Pancreas (tissue), 10 donors: ENCODE measurements around the gene KRT39. TPM values are rescaled to one million over a fixed set of nuclear protein-coding genes. Genes with fewer than 3 reads are reported as not detected.

Experiments used
- ATAC-seq, 4 donors: fragments of 200-7000 bp; cut with Tn5 transposase; one replicate each; pipeline versions ENCODE4 v1.8.0 to v1.9.1; 2020; ENCODE audit warnings: mild to moderate bottlenecking in 4 of 4, moderate library complexity in 4 of 4
- DNase-seq, 6 donors: peaks; one replicate each; pipeline ENCODE4 v3.0.0-alpha.2; 2020
- FAIRE-seq: peaks from 2 replicates; lab custom pipeline; 2012; peaks lifted over from hg19 to GRCh38; lab: Jason Lieb, UNC
- H3K27ac ChIP-seq, 4 donors: fragments of 200-600 bp; sonication (generic); 1 replicate in 3 of 4; 2 replicates in 1 of 4; pipeline versions ENCODE4 v1.5.0 to v1.8.0; 2020
- H3K27me3 ChIP-seq, 4 donors: fragments of 200-600 bp; one replicate each; pipeline ENCODE4 v1.8.0; 2021
- H3K36me3 ChIP-seq, 3 donors: fragments of 200-600 bp; sonication (generic) in 1 of 3; one replicate each; pipeline versions ENCODE4 v1.5.0 to v1.8.0; 2020 to 2021
- H3K4me1 ChIP-seq, 3 donors: fragments of 200-600 bp; one replicate each; pipeline ENCODE4 v1.8.0; 2021
- H3K4me3 ChIP-seq, 4 donors: fragments of 200-600 bp; sonication (generic) in 2 of 4; one replicate each; pipeline versions ENCODE4 v1.5.0 to v1.8.0; 2020 to 2021
- H3K9me3 ChIP-seq, 4 donors: fragments of 200-600 bp; one replicate each; pipeline ENCODE4 v1.8.0; 2021
- WGBS, 2 donors: extraction: QIAGEN DNeasy Blood & Tissue Kit; methylation state at CpG; one replicate each; pipeline ENCODE4 v1.1.7; 2013; 5-methylcytosine and 5-hydroxymethylcytosine counted together
- intact Hi-C, 3 donors: fragments of 100-400 bp; cut with DNase I; formaldehyde crosslinking; loops; one replicate each; pipeline versions ENCODE4 v1.11.1 to v1.14.2; 2022
- polyA plus RNA-seq, 2 donors: library from polyadenylated mRNA; stranded (reverse); fragments of 200-250 nt; gene quantifications; one replicate each; pipeline ENCODE4 v1.2.3, GENCODE V29; 2013
- total RNA-seq, 6 donors: library from RNA; stranded (reverse); fragmentation: NEBNext Ultra II Directional in 4 of 6; extraction: Animal tissue kit (Norgen Biotek cat#: 25700) in 4 of 6; gene quantifications; one replicate each; pipeline versions ENCODE4 v1.2.1 to v1.2.4, GENCODE V29; 2021 to 2023
- TF ChIP-seq, protein P1 (sequence below), 4 donors: fragments of 200-600 bp; sonication (generic) in 3 of 4; IDR thresholded peaks; one replicate each; pipeline versions ENCODE4 v1.5.0 to v1.8.0; 2021; ENCODE audit warnings: antibody characterized with exemption in 4 of 4
- donor health status: healthy with polysubstance abuse.
- donor health status: DM: no; HTN: no; CAD: no; lungs with moderate emphysema.
- donor health status: DM: no; HTN: no; CAD: no.
- donor health status: control.
- donor health status: control.
- donor health status: Bipolar disorder and iron deficiency.
- donor health status: DM: yes; HTN: yes; CAD: no.
- donor health status: DM: no; HTN: no; CAD: no.
- donor health status: DM: no; HTN: no; CAD: no.
- donor health status: DM: yes; HTN: yes; CAD: no.

Gene KRT39
- total and polyA plus RNA-seq, 8 donors: not detected

- ATAC-seq: no peak
- Histone ChIP-seq H3K4me1 (peaks cover 0 to 1% (median 0%) of the 10 kb centered on the region in 3 donors), H3K27ac (no peak overlapping the region), H3K9me3 (no peaks in the 10 kb centered on the region), H3K4me3 (no peak overlapping the region), H3K27me3 (peaks cover 0 to 6% (median 0%) of the 10 kb centered on the region in 4 donors), H3K36me3 (no peaks in the 10 kb centered on the region)
- no peak for FAIRE-seq
- TF ChIP-seq, protein P1, sequence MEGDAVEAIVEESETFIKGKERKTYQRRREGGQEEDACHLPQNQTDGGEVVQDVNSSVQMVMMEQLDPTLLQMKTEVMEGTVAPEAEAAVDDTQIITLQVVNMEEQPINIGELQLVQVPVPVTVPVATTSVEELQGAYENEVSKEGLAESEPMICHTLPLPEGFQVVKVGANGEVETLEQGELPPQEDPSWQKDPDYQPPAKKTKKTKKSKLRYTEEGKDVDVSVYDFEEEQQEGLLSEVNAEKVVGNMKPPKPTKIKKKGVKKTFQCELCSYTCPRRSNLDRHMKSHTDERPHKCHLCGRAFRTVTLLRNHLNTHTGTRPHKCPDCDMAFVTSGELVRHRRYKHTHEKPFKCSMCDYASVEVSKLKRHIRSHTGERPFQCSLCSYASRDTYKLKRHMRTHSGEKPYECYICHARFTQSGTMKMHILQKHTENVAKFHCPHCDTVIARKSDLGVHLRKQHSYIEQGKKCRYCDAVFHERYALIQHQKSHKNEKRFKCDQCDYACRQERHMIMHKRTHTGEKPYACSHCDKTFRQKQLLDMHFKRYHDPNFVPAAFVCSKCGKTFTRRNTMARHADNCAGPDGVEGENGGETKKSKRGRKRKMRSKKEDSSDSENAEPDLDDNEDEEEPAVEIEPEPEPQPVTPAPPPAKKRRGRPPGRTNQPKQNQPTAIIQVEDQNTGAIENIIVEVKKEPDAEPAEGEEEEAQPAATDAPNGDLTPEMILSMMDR (IDR thresholded peaks at IDR 0.05): no peak
- 55 to 66% methylated on average over 3 of the region's 3 CpGs for WGBS, 2 donors
- intact Hi-C loops: no loop called here
- no peak for DNase-seq
Measured at GRCh38 chr17:40910441-40910841, 56.3 kb downstream of the KRT39 start.

- ATAC-seq (peak in 2 of 4 donors; percentile 28 to 29), FAIRE-seq (no peak), DNase-seq (no peak)
- intact Hi-C loops: loop anchor here in 2 of 3 donors (5.0 to 10.0 kb wide), 4 partner anchors 418 to 755 kb away; partner anchors contain the start of gene KRT19 (in 1 of the 2)
- peaks cover 0 to 6% (median 0%) of the 10 kb centered on the region in 4 donors for H3K27me3 ChIP-seq
- no peaks in the 10 kb centered on the region for H3K4me1 ChIP-seq
- 30 to 38% methylated on average over 4 of the region's 4 CpGs for WGBS, 2 donors
- peak overlapping the region in 1 of 4 donors; percentile 12 for H3K27ac ChIP-seq
- H3K36me3 ChIP-seq: no peaks in the 10 kb centered on the region
- H3K9me3 ChIP-seq: no peaks in the 10 kb centered on the region
- TF ChIP-seq, protein P1 (IDR thresholded peaks at IDR 0.05): no peak
- H3K4me3 ChIP-seq: no peak overlapping the region
Measured at GRCh38 chr17:40909755-40910154, 57.0 kb downstream of the KRT39 start.

DNA sequence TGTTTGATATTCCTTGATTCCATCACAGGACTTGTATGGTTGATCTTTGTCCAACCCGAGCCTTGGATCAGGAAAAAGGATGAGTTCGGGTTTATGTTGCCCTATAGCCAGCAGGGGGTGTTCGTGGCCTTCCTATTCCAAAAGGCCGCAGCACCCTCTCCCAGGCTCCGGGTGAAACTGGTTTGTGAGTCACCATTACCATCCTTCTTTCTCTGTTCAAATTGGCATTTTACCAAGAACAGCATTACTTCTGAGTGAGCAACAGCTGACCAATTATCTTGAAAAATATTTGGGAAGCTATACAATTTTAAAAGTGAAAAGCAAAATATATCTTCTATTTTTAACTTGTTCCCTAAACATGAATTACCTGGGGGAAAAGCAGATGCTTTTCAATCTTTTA is 57.4 kb downstream of the KRT39 start:
- 0% methylated on average over 5 of the region's 5 CpGs for WGBS, 2 donors
- intact Hi-C loops: loop anchor here in 2 of 3 donors (5.0 to 10.0 kb wide), 4 partner anchors 418 to 755 kb away; partner anchors contain the start of gene KRT19 (in 1 of the 2)
- TF ChIP-seq, protein P1 (IDR thresholded peaks at IDR 0.05): peak; percentile 11 to 64 (median 57)

More for the DNA sequence above, 57.4 kb downstream of the KRT39 start:
- DNase-seq (peak; percentile 58 to 84 (median 65)), FAIRE-seq (peak; percentile 95), ATAC-seq (peak; percentile 88 to 99 (median 99))
- H3K9me3 ChIP-seq: no peaks in the 10 kb centered on the region
- H3K27ac ChIP-seq: peak overlapping the region in 1 of 4 donors; percentile 12
- no peak overlapping the region for H3K4me3 ChIP-seq
- no peaks in the 10 kb centered on the region for H3K4me1 ChIP-seq
- no peaks in the 10 kb centered on the region for H3K36me3 ChIP-seq
- peaks cover 0 to 6% (median 0%) of the 10 kb centered on the region in 4 donors for H3K27me3 ChIP-seq

Other genes with a start within 250 kb of the KRT39 start
Only the 30 nearest of the 33 such genes appear.
- gene KRT26, start 194.7 kb downstream of the KRT39 start, total RNA-seq: not detected
- gene KRT26, start 194.7 kb downstream of the KRT39 start, polyA plus RNA-seq: not detected
- not detected for gene KRT27, start 184.4 kb downstream of the KRT39 start, total RNA-seq
- not detected for gene KRT27, start 184.4 kb downstream of the KRT39 start, polyA plus RNA-seq
- gene KRT28, start 167.0 kb downstream of the KRT39 start, total RNA-seq: not detected
- not detected for gene KRT28, start 167.0 kb downstream of the KRT39 start, polyA plus RNA-seq
- 10 to 100 TPM; 13.9 to 25.5 (median 19.6) TPM for gene KRT10, start 144.3 kb downstream of the KRT39 start, total RNA-seq
- gene KRT10, start 144.3 kb downstream of the KRT39 start, polyA plus RNA-seq: 10 to 100 TPM; 29.2 to 31.0 TPM
- gene KRT12, start 99.7 kb downstream of the KRT39 start, total RNA-seq: not detected
- not detected for gene KRT12, start 99.7 kb downstream of the KRT39 start, polyA plus RNA-seq
- gene KRT20, start 81.7 kb downstream of the KRT39 start, total RNA-seq: under 1 TPM in 1 of 6 donors, not detected in 5; 0.63 TPM
- under 1 TPM in 1 of 2 donors, not detected in 1; 0.46 TPM for gene KRT20, start 81.7 kb downstream of the KRT39 start, polyA plus RNA-seq
- gene KRT23, start 29.3 kb downstream of the KRT39 start, total RNA-seq: 10 to 100 TPM in 2 of 6 donors, 1 to 10 TPM in 1, under 1 TPM in 3; 0.78 to 17.7 (median 1.1) TPM
- 1 to 10 TPM in 1 of 2 donors, under 1 TPM in 1; 0.59 to 7.6 TPM for gene KRT23, start 29.3 kb downstream of the KRT39 start, polyA plus RNA-seq
- gene KRT40, start 17.4 kb upstream of the KRT39 start, total RNA-seq: under 1 TPM in 3 of 6 donors, not detected in 3; 0.09 to 0.24 (median 0.20) TPM
- 1 to 10 TPM in 1 of 2 donors, under 1 TPM in 1; 0.61 to 1.0 TPM for gene KRT40, start 17.4 kb upstream of the KRT39 start, polyA plus RNA-seq
- gene KRTAP3-3, start 27.2 kb upstream of the KRT39 start, total RNA-seq: not detected
- gene KRTAP3-3, start 27.2 kb upstream of the KRT39 start, polyA plus RNA-seq: under 1 TPM in 1 of 2 donors, not detected in 1; 0.30 TPM
- gene KRTAP3-2, start 33.0 kb upstream of the KRT39 start, total RNA-seq: not detected
- not detected for gene KRTAP3-2, start 33.0 kb upstream of the KRT39 start, polyA plus RNA-seq
- gene KRTAP3-1, start 42.2 kb upstream of the KRT39 start, total RNA-seq: not detected
- gene KRTAP3-1, start 42.2 kb upstream of the KRT39 start, polyA plus RNA-seq: under 1 TPM in 1 of 2 donors, not detected in 1; 0.19 TPM
- not detected for gene KRTAP1-5, start 60.3 kb upstream of the KRT39 start, total RNA-seq
- not detected for gene KRTAP1-5, start 60.3 kb upstream of the KRT39 start, polyA plus RNA-seq
- gene KRTAP1-4, start 63.2 kb upstream of the KRT39 start, total RNA-seq: not detected
- gene KRTAP1-4, start 63.2 kb upstream of the KRT39 start, polyA plus RNA-seq: not detected
- gene KRTAP1-3, start 67.9 kb upstream of the KRT39 start, total RNA-seq: not detected
- gene KRTAP1-3, start 67.9 kb upstream of the KRT39 start, polyA plus RNA-seq: not detected
- gene KRTAP1-1, start 74.5 kb upstream of the KRT39 start, total RNA-seq: under 1 TPM in 3 of 6 donors, not detected in 3; 0.16 to 0.46 (median 0.31) TPM
- under 1 TPM in 1 of 2 donors, not detected in 1; 0.68 TPM for gene KRTAP1-1, start 74.5 kb upstream of the KRT39 start, polyA plus RNA-seq
- not detected for gene KRTAP2-1, start 80.4 kb upstream of the KRT39 start, total RNA-seq
- gene KRTAP2-1, start 80.4 kb upstream of the KRT39 start, polyA plus RNA-seq: not detected
- not detected for gene KRTAP2-2, start 88.3 kb upstream of the KRT39 start, total RNA-seq
- not detected for gene KRTAP2-2, start 88.3 kb upstream of the KRT39 start, polyA plus RNA-seq
- gene KRTAP2-3, start 93.2 kb upstream of the KRT39 start, total RNA-seq: not detected
- gene KRTAP2-3, start 93.2 kb upstream of the KRT39 start, polyA plus RNA-seq: not detected
- not detected for gene KRTAP2-4, start 98.9 kb upstream of the KRT39 start, total RNA-seq
- not detected for gene KRTAP2-4, start 98.9 kb upstream of the KRT39 start, polyA plus RNA-seq
- gene KRTAP4-7, start 117.2 kb upstream of the KRT39 start, total RNA-seq: not detected
- not detected for gene KRTAP4-7, start 117.2 kb upstream of the KRT39 start, polyA plus RNA-seq
- not detected for gene KRTAP4-8, start 131.2 kb upstream of the KRT39 start, total RNA-seq
- gene KRTAP4-8, start 131.2 kb upstream of the KRT39 start, polyA plus RNA-seq: not detected
- gene KRTAP4-16, start 135.3 kb upstream of the KRT39 start, total RNA-seq: not detected
- not detected for gene KRTAP4-16, start 135.3 kb upstream of the KRT39 start, polyA plus RNA-seq
- gene KRTAP4-9, start 138.4 kb upstream of the KRT39 start, total RNA-seq: not detected
- gene KRTAP4-9, start 138.4 kb upstream of the KRT39 start, polyA plus RNA-seq: not detected
- gene KRTAP4-11, start 151.4 kb upstream of the KRT39 start, total RNA-seq: not detected
- not detected for gene KRTAP4-11, start 151.4 kb upstream of the KRT39 start, polyA plus RNA-seq
- not detected for gene KRTAP4-12, start 157.2 kb upstream of the KRT39 start, total RNA-seq
- gene KRTAP4-12, start 157.2 kb upstream of the KRT39 start, polyA plus RNA-seq: not detected
- not detected for gene KRTAP4-6, start 173.6 kb upstream of the KRT39 start, total RNA-seq
- gene KRTAP4-6, start 173.6 kb upstream of the KRT39 start, polyA plus RNA-seq: not detected
- not detected for gene KRTAP4-5, start 182.9 kb upstream of the KRT39 start, total RNA-seq
- gene KRTAP4-5, start 182.9 kb upstream of the KRT39 start, polyA plus RNA-seq: not detected
- not detected for gene KRTAP4-4, start 193.8 kb upstream of the KRT39 start, total RNA-seq
- gene KRTAP4-4, start 193.8 kb upstream of the KRT39 start, polyA plus RNA-seq: not detected
- not detected for gene KRTAP4-3, start 201.3 kb upstream of the KRT39 start, total RNA-seq
- gene KRTAP4-3, start 201.3 kb upstream of the KRT39 start, polyA plus RNA-seq: not detected
- gene KRTAP4-2, start 211.3 kb upstream of the KRT39 start, total RNA-seq: not detected
- gene KRTAP4-2, start 211.3 kb upstream of the KRT39 start, polyA plus RNA-seq: not detected